ENCODE results near the gene STUB1. TPM values are rescaled to one million over a fixed set of nuclear protein-coding genes. Genes with fewer than 3 reads are reported as not detected.

STUB1 gene
- total RNA-seq, 2 donors from 2014 or later: 63.3 to 205 TPM

DNA sequence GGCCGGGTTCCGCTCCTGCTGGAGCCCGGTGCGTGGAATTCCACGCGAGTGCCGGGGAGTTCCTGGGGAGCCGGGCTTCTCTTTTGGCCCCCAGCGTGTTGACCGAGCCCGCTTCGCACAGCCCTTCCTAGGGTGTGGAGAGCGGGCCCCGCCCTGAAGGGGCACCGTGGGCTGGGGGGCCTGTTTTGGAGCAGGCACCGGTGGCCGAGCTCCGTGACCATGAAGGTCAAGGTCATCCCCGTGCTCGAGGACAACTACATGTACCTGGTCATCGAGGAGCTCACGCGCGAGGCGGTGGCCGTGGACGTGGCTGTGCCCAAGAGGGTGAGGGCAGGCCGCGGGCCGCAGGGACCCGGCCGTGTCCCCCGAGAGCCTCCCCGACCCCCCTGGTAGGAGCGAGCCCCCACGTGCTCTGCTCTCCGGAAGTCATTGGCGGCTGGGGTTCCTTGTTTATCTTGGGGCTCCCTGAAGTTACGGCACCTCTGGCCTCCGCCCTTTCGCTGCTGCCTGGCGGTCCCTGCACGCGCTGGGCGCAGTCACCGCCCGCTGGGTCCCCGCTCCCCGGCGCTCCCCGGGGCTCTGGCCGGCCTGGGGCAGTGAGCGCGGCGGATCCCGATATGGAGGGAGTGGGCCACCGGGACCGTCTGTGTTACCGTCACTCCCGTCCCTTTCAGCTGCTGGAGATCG lies 47.2 kb downstream of the STUB1 start:
- no peak for ATAC-seq
- Histone ChIP-seq H3K4me1 (peaks cover 31% of the 10 kb centered on the region), H3K4me3 (no peak overlapping the region), H3K27ac (no peak overlapping the region), H3K27me3 (peaks cover 0 to 7% of the 10 kb centered on the region in 2 donors), H3K36me3 (replicated peaks in 1 of 2; ENCODE audit: insufficient read depth in 1 of 2, low read depth in 2 of 2) (peaks cover 0 to 3% of the 10 kb centered on the region in 2 donors), H3K9me3 (no peaks in the 10 kb centered on the region)
- WGBS, 2 donors: 0 to 2% methylated on average over 4 to 59 of the region's 61 CpGs
- peak in 1 of 3 donors; percentile 7 for TF ChIP-seq POLR2A (IDR thresholded peaks at IDR 0.05)
- TF ChIP-seq, protein P1, sequence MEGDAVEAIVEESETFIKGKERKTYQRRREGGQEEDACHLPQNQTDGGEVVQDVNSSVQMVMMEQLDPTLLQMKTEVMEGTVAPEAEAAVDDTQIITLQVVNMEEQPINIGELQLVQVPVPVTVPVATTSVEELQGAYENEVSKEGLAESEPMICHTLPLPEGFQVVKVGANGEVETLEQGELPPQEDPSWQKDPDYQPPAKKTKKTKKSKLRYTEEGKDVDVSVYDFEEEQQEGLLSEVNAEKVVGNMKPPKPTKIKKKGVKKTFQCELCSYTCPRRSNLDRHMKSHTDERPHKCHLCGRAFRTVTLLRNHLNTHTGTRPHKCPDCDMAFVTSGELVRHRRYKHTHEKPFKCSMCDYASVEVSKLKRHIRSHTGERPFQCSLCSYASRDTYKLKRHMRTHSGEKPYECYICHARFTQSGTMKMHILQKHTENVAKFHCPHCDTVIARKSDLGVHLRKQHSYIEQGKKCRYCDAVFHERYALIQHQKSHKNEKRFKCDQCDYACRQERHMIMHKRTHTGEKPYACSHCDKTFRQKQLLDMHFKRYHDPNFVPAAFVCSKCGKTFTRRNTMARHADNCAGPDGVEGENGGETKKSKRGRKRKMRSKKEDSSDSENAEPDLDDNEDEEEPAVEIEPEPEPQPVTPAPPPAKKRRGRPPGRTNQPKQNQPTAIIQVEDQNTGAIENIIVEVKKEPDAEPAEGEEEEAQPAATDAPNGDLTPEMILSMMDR (IDR thresholded peaks at IDR 0.05): no peak
- DNase-seq: no peak
- intact Hi-C loops (cut with DNase I): no loop called here

DNA sequence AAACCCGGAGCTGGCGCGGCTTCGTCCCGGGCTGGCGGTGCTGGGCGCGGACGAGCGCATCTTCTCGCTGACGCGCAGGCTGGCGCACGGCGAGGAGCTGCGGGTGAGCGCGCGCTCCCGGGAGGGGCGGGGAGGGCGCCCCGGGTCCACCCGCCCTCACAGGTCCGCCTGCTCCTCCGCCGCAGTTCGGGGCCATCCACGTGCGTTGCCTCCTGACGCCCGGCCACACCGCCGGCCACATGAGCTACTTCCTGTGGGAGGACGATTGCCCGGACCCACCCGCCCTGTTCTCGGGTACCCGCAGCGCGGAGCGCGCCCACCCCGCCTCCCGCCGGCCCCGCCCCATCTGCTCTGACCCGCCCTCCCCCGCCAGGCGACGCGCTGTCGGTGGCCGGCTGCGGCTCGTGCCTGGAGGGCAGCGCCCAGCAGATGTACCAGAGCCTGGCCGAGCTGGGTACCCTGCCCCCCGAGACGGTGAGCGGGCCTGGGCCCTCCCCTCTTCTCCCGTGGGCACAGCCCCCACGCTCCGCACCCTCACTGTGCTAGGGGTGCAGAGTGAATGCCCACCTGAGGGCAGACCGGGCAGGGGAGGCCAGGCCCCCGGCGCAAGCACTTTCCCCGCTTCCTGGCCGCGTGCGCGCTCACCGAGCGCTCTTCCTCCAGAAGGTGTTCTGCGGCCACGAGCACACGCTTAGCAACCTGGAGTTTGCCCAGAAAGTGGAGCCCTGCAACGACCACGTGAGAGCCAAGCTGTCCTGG lies 48.1 kb downstream of the STUB1 start:
- WGBS, 2 donors: 2 to 3% methylated on average over 13 to 50 of the region's 80 CpGs
- Histone ChIP-seq H3K36me3 (replicated peaks in 1 of 2; ENCODE audit: insufficient read depth in 1 of 2, low read depth in 2 of 2) (peaks cover 0 to 5% of the 10 kb centered on the region in 2 donors), H3K4me1 (peaks cover 31% of the 10 kb centered on the region), H3K27ac (no peak overlapping the region), H3K27me3 (peaks cover 0 to 7% of the 10 kb centered on the region in 2 donors), H3K4me3 (no peak overlapping the region), H3K9me3 (no peaks in the 10 kb centered on the region)
- DNase-seq (peak in 3 of 4 donors; percentile 53 to 66 (median 57)), ATAC-seq (peak; percentile 33)
- TF ChIP-seq, protein P1 (IDR thresholded peaks at IDR 0.05): no peak
- no peak for TF ChIP-seq POLR2A (IDR thresholded peaks at IDR 0.05)
- intact Hi-C loops (cut with DNase I): no loop called here

DNA sequence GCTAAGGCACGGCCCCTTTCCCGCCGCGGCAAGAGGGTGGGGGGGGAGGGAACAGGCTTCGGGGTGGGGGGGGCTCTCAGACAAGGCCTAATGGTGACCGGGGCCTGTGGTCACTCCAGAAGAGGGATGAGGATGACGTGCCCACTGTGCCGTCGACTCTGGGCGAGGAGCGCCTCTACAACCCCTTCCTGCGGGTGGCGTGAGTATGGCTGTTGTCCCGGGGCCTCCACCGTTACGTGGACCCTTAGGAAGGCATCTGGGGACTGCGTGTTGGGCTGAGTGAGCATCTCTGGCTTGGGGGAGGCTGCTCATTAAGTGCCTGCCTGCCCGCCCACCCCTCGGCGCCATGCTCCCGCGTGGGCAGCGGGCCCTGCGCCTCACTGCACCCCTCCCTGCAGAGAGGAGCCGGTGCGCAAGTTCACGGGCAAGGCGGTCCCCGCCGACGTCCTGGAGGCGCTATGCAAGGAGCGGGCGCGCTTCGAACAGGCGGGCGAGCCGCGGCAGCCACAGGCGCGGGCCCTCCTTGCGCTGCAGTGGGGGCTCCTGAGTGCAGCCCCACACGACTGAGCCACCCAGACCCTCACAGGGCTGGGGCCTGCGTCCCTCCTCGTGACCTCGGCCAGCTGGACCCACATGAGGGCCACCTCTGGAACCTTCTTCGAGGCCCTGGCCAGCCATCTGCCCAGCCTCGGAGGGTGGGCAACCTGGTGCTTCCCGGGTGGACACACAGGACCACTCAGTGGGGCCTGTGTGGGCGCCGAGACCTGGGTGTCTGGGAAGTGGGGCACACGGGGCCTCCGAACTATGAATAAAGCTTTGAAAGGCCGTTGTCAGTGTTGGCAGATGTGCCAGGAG lies 48.9 kb downstream of the STUB1 start:
- H3K4me1 ChIP-seq: peaks cover 31% of the 10 kb centered on the region
- H3K27me3 ChIP-seq: peaks cover 0 to 7% of the 10 kb centered on the region in 2 donors
- TF ChIP-seq POLR2A (IDR thresholded peaks at IDR 0.05): no peak
- TF ChIP-seq, protein P1 (IDR thresholded peaks at IDR 0.05): no peak
- H3K27ac ChIP-seq: no peak overlapping the region
- H3K9me3 ChIP-seq: no peaks in the 10 kb centered on the region
- no peak for ATAC-seq
- no peak for DNase-seq
- intact Hi-C loops (cut with DNase I): no loop called here
- H3K4me3 ChIP-seq: no peak overlapping the region
- peaks cover 4 to 8% of the 10 kb centered on the region in 2 donors for H3K36me3 ChIP-seq (replicated peaks in 1 of 2; ENCODE audit: insufficient read depth in 1 of 2, low read depth in 2 of 2)
- WGBS, 2 donors: 52 to 64% methylated on average over 31 to 49 of the region's 55 CpGs

DNA sequence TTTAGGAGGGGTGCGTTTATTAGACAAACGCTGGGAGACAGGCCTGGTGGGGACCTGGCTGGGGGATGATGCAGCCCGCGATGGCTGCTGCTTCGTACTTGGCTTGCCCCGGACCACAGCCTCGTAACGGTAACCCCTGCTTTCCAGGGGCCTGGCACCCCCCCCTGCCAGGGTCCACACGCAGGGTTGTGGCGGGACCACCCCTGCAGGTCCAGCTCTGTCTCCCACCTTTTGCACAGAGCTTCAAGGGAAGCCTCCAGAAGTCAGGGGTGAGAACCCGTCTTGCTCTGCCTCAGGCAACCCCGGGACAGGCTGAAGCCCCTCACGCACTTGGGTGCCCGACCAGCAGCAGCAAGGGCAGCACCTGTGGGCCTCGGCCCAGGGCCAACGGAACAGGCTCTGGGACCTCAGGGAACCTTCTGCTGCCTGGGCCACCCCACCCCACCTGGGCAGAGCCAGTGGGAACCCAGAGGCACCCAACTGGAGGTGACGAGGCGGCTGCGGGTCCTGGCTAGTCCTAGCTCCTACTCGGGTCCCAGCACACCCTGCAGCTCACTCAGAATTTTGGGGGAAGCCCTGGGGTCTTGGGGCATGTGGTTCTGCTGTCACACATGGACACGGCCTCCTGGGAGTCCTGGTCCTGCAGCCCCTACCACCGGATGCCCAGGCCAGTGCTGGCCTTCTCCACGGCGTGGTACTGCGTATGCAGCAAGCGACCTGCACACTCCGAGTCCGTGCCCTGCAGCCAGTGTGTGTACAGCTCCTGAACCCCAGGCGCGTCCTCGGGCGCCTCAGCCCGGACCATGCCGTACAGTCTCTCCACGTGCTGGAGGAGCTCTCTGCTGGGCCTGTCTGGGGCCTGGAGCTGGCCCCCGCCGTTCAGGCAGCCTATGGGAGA lies 49.8 kb downstream of the STUB1 start:
- DNase-seq: no peak
- no peak for ATAC-seq

More for the DNA sequence above, 49.8 kb downstream of the STUB1 start:
- Histone ChIP-seq H3K36me3 (replicated peaks in 1 of 2; ENCODE audit: insufficient read depth in 1 of 2, low read depth in 2 of 2) (peaks cover 5 to 8% of the 10 kb centered on the region in 2 donors), H3K4me1 (peaks cover 31% of the 10 kb centered on the region), H3K27me3 (peaks cover 0 to 7% of the 10 kb centered on the region in 2 donors), H3K4me3 (no peak overlapping the region), H3K27ac (no peak overlapping the region), H3K9me3 (no peaks in the 10 kb centered on the region)
- WGBS, 2 donors: 88 to 89% methylated on average over 21 to 35 of the region's 37 CpGs
- intact Hi-C loops (cut with DNase I): no loop called here
- TF ChIP-seq, protein P1 (IDR thresholded peaks at IDR 0.05): no peak
- TF ChIP-seq POLR2A (IDR thresholded peaks at IDR 0.05): no peak
